Endometrium (tissue), 2 donors: Measurements from ENCODE around the gene PIGU.

Source experiments
- FAIRE-seq: peaks from 2 replicates; lab custom pipeline; 2012; peaks lifted over from hg19 to GRCh38; lab: Jason Lieb, UNC
- donor health status: control.
- donor health status: control.

Gene PIGU

GRCh38 chr20:34512266-34512954 lies 164.5 kb downstream of the PIGU start:
- FAIRE-seq = no peak

- FAIRE-seq = no peak
Observed at GRCh38 chr20:34511891-34512265, 165.0 kb downstream of the PIGU start.

- no peak for FAIRE-seq
Observed at GRCh38 chr20:34510575-34510974, 166.3 kb downstream of the PIGU start.
